HepG2 (cell line): ENCODE data around the gene SMYD4. TPM values are rescaled to one million over a fixed set of nuclear protein-coding genes. Genes with fewer than 3 reads are reported as not detected.

Experiments used
- EP300 ChIP-seq, 3 experiments: sonication (generic) in 1 of 3; formaldehyde crosslinking in 1 of 3; IDR thresholded peaks; 2 replicates each; pipeline versions ENCODE4 v1.5.1 to v1.6.1; 2011 to 2020; ENCODE audit warnings: low read depth in 2 of 3, low read length in 2 of 3, borderline replicate concordance in 1 of 3, improper control_type of control experiment in 1 of 3, mild to moderate bottlenecking in 1 of 3, missing genetic modification reagents in 1 of 3, moderate library complexity in 1 of 3
- HNF4G ChIP-seq, 2 experiments: sonication (generic) in 1 of 2; formaldehyde crosslinking in 1 of 2; IDR thresholded peaks; 2 replicates each; pipeline versions ENCODE4 v1.4.0 to v1.6.1; 2011 to 2020; ENCODE audit warnings: borderline replicate concordance in 2 of 2, low read depth in 2 of 2, mild to moderate bottlenecking in 2 of 2, low read length in 1 of 2, missing genetic modification reagents in 1 of 2, moderate library complexity in 1 of 2
- MBD4 ChIP-seq: IDR thresholded peaks from 2 replicates; pipeline ENCODE4 v1.6.1; 2012; ENCODE audit warnings: low read length, inconsistent platforms, borderline replicate concordance
- MEIS1 ChIP-seq: sonication (generic); formaldehyde crosslinking; IDR thresholded peaks from 2 replicates; pipeline ENCODE4 v1.9.0; 2021; ENCODE audit warnings: mild to moderate bottlenecking, missing genetic modification reagents, moderate library complexity, borderline replicate concordance
- MTF2 ChIP-seq: sonication (generic); formaldehyde crosslinking; IDR thresholded peaks from 2 replicates; pipeline ENCODE4 v1.5.0; 2020; ENCODE audit warnings: missing genetic modification reagents, borderline replicate concordance
- NFYC ChIP-seq: IDR thresholded peaks from 2 replicates; pipeline ENCODE4 v1.6.1; 2016; ENCODE audit warnings: missing genetic modification reagents, missing compliant biosample characterization
- PPARG ChIP-seq: conservative IDR thresholded peaks from 2 replicates; pipeline ENCODE4 v1.6.1; 2016; ENCODE audit warnings: missing biosample characterization, missing genetic modification reagents
- TEAD3 ChIP-seq: optimal IDR thresholded peaks from 2 replicates; pipeline ENCODE3; 2016; ENCODE audit warnings: borderline replicate concordance
- ZFX ChIP-seq: sonication (generic); formaldehyde crosslinking; IDR thresholded peaks from 2 replicates; pipeline ENCODE4 v1.4.0; 2020; ENCODE audit warnings: mild to moderate bottlenecking, low read depth, missing genetic modification reagents, moderate library complexity
- ZNF839 ChIP-seq: sonication (generic); formaldehyde crosslinking; IDR thresholded peaks from 2 replicates; pipeline ENCODE4 v1.4.0; 2020; ENCODE audit warnings: missing genetic modification reagents, mild to moderate bottlenecking, borderline replicate concordance
- ZZZ3 ChIP-seq: sonication (generic); formaldehyde crosslinking; IDR thresholded peaks from 2 replicates; pipeline ENCODE4 v1.4.0; 2020; ENCODE audit warnings: missing genetic modification reagents, mild to moderate bottlenecking, borderline replicate concordance
- polyA plus RNA-seq, 8 experiments: library from polyadenylated mRNA; depleted of rRNA in 3 of 8; stranded (reverse) in 7 of 8; unstranded in 1 of 8; fragments of >200 nt; fragmentation: Illumina TruSeq in 4 of 8; extraction: Trizol in 4 of 8; gene quantifications; 2 replicates each; pipeline versions ENCODE4 v1.2.1 to v1.2.3, GENCODE V29; 2011 to 2016; ENCODE audit warnings: low read depth in 4 of 8, missing spikeins in 1 of 8, mixed read lengths in 1 of 8; ENCODE audit not compliant: insufficient read depth in 1 of 8
- total RNA-seq, 5 experiments: library from RNA; depleted of rRNA; stranded (reverse); fragments of >200 nt; fragmentation: Illumina TruSeq; extraction: Trizol; gene quantifications; 2 replicates each; pipeline ENCODE4 v1.2.3, GENCODE V29; 2016; ENCODE audit warnings: low read depth in 1 of 5
- TF ChIP-seq, protein P1 (sequence below): sonication (generic); formaldehyde crosslinking; IDR thresholded peaks from 2 replicates; pipeline ENCODE4 v1.9.0; 2021; ENCODE audit warnings: missing genetic modification reagents, borderline replicate concordance
- TF ChIP-seq, protein P2 (sequence below): sonication (generic); formaldehyde crosslinking; IDR thresholded peaks from 2 replicates; pipeline ENCODE4 v1.4.0; 2020; ENCODE audit warnings: mild to moderate bottlenecking, missing genetic modification reagents
- TF ChIP-seq, protein P3 (sequence below): sonication (generic); formaldehyde crosslinking; IDR thresholded peaks from 2 replicates; pipeline ENCODE4 v1.5.1; 2020; ENCODE audit warnings: mild to moderate bottlenecking, missing genetic modification reagents, moderate library complexity
- TF ChIP-seq, protein P4 (sequence below): sonication (generic); formaldehyde crosslinking; IDR thresholded peaks from 2 replicates; pipeline ENCODE4 v1.4.0; 2020; ENCODE audit warnings: missing genetic modification reagents

Gene SMYD4
- total and polyA plus RNA-seq, 2 of the 13 experiments (the other 11 are each of a cell fraction or from before 2014, with no cell fraction given) = 7.4 to 11.3 TPM

DNA sequence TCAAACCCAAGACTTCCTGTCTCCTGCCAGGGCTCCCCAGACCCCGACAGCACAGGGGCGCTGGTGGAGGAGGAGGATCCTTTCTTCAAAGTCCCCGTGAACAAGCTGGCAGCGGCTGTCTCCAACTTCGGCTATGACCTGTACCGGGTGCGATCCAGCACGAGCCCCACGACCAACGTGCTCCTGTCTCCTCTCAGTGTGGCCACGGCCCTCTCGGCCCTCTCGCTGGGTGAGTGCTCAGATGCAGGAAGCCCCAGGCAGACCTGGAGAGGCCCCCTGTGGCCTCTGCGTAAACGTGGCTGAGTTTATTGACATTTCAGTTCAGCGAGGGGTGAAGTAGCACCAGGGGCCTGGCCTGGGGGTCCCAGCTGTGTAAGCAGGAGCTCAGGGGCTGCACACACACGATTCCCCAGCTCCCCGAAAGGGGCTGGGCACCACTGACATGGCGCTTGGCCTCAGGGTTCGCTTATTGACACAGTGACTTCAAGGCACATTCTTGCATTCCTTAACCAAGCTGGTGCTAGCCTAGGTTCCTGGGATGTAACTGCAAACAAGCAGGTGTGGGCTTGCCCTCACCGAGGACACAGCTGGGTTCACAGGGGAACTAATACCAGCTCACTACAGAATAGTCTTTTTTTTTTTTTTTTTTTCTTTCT, 59.8 kb downstream of the SMYD4 start (continued):
- TF ChIP-seq MTF2 (CRISPR knock-in tag) = no peak
- TF ChIP-seq ZNF839 (CRISPR knock-in tag) = no peak
- TF ChIP-seq MBD4 = no peak
- TF ChIP-seq, protein P1, sequence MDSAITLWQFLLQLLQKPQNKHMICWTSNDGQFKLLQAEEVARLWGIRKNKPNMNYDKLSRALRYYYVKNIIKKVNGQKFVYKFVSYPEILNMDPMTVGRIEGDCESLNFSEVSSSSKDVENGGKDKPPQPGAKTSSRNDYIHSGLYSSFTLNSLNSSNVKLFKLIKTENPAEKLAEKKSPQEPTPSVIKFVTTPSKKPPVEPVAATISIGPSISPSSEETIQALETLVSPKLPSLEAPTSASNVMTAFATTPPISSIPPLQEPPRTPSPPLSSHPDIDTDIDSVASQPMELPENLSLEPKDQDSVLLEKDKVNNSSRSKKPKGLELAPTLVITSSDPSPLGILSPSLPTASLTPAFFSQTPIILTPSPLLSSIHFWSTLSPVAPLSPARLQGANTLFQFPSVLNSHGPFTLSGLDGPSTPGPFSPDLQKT = no peak
- TF ChIP-seq, protein P2, sequence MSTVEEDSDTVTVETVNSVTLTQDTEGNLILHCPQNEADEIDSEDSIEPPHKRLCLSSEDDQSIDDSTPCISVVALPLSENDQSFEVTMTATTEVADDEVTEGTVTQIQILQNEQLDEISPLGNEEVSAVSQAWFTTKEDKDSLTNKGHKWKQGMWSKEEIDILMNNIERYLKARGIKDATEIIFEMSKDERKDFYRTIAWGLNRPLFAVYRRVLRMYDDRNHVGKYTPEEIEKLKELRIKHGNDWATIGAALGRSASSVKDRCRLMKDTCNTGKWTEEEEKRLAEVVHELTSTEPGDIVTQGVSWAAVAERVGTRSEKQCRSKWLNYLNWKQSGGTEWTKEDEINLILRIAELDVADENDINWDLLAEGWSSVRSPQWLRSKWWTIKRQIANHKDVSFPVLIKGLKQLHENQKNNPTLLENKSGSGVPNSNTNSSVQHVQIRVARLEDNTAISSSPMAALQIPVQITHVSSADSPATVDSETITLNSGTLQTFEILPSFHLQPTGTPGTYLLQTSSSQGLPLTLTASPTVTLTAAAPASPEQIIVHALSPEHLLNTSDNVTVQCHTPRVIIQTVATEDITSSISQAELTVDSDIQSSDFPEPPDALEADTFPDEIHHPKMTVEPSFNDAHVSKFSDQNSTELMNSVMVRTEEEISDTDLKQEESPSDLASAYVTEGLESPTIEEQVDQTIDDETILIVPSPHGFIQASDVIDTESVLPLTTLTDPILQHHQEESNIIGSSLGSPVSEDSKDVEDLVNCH (CRISPR knock-in tag) = no peak
- TF ChIP-seq EP300 (IDR thresholded peaks at IDR 0.05; ENCODE audit: low read depth in 2 of 2, low read length in 2 of 2) = peak in 1 of 2 experiments; percentile 52; a peak in 1 of 4 replicates
- no peak; the same call in 1 of the 2 replicates for TF ChIP-seq EP300 (CRISPR knock-in tag; IDR thresholded peaks at IDR 0.05; ENCODE audit: borderline replicate concordance)
- TF ChIP-seq NFYC (CRISPR knock-in tag) = no peak
- TF ChIP-seq PPARG (CRISPR knock-in tag) = peak; percentile 34; the same call in 1 of the 2 replicates
- peak; percentile 97 for TF ChIP-seq TEAD3
- peak; percentile 66 for TF ChIP-seq ZFX (CRISPR knock-in tag)
- TF ChIP-seq ZZZ3 (CRISPR knock-in tag) = no peak
- 0 out of 2 replicates have a peak, but pooled peaks have one; percentile 25 for TF ChIP-seq MEIS1 (CRISPR knock-in tag)
- TF ChIP-seq, protein P3, sequence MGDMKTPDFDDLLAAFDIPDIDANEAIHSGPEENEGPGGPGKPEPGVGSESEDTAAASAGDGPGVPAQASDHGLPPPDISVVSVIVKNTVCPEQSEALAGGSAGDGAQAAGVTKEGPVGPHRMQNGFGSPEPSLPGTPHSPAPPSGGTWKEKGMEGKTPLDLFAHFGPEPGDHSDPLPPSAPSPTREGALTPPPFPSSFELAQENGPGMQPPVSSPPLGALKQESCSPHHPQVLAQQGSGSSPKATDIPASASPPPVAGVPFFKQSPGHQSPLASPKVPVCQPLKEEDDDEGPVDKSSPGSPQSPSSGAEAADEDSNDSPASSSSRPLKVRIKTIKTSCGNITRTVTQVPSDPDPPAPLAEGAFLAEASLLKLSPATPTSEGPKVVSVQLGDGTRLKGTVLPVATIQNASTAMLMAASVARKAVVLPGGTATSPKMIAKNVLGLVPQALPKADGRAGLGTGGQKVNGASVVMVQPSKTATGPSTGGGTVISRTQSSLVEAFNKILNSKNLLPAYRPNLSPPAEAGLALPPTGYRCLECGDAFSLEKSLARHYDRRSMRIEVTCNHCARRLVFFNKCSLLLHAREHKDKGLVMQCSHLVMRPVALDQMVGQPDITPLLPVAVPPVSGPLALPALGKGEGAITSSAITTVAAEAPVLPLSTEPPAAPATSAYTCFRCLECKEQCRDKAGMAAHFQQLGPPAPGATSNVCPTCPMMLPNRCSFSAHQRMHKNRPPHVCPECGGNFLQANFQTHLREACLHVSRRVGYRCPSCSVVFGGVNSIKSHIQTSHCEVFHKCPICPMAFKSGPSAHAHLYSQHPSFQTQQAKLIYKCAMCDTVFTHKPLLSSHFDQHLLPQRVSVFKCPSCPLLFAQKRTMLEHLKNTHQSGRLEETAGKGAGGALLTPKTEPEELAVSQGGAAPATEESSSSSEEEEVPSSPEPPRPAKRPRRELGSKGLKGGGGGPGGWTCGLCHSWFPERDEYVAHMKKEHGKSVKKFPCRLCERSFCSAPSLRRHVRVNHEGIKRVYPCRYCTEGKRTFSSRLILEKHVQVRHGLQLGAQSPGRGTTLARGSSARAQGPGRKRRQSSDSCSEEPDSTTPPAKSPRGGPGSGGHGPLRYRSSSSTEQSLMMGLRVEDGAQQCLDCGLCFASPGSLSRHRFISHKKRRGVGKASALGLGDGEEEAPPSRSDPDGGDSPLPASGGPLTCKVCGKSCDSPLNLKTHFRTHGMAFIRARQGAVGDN (CRISPR knock-in tag) = peak; percentile 96
- TF ChIP-seq HNF4G (IDR thresholded peaks at IDR 0.05; ENCODE audit: borderline replicate concordance, low read depth, low read length) = 0 out of 2 replicates have a peak, but pooled peaks have one; percentile 4
- TF ChIP-seq HNF4G (CRISPR knock-in tag; IDR thresholded peaks at IDR 0.05; ENCODE audit: borderline replicate concordance, low read depth) = no peak
- TF ChIP-seq, protein P4, sequence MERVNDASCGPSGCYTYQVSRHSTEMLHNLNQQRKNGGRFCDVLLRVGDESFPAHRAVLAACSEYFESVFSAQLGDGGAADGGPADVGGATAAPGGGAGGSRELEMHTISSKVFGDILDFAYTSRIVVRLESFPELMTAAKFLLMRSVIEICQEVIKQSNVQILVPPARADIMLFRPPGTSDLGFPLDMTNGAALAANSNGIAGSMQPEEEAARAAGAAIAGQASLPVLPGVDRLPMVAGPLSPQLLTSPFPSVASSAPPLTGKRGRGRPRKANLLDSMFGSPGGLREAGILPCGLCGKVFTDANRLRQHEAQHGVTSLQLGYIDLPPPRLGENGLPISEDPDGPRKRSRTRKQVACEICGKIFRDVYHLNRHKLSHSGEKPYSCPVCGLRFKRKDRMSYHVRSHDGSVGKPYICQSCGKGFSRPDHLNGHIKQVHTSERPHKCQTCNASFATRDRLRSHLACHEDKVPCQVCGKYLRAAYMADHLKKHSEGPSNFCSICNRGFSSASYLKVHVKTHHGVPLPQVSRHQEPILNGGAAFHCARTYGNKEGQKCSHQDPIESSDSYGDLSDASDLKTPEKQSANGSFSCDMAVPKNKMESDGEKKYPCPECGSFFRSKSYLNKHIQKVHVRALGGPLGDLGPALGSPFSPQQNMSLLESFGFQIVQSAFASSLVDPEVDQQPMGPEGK (CRISPR knock-in tag) = peak; percentile 79
